H4 (cell line): ENCODE results near the gene PPIA. TPM values are rescaled to one million over a fixed set of nuclear protein-coding genes. Genes with fewer than 3 reads are reported as not detected.

ENCODE experiments used
- DNase-seq: peaks from one replicate; pipeline ENCODE4 v3.0.0-alpha.2; 2015; ENCODE audit warnings: low spot score
- total RNA-seq: library from RNA; depleted of rRNA; stranded (reverse); fragments of >200 nt; shearing (Covaris generic); gene quantifications from 2 replicates; pipeline ENCODE4 v1.2.3, GENCODE V29; 2014; rRNA removed

Gene PPIA
- total RNA-seq: 13,857 and 15,820 TPM in 2 replicates

DNA sequence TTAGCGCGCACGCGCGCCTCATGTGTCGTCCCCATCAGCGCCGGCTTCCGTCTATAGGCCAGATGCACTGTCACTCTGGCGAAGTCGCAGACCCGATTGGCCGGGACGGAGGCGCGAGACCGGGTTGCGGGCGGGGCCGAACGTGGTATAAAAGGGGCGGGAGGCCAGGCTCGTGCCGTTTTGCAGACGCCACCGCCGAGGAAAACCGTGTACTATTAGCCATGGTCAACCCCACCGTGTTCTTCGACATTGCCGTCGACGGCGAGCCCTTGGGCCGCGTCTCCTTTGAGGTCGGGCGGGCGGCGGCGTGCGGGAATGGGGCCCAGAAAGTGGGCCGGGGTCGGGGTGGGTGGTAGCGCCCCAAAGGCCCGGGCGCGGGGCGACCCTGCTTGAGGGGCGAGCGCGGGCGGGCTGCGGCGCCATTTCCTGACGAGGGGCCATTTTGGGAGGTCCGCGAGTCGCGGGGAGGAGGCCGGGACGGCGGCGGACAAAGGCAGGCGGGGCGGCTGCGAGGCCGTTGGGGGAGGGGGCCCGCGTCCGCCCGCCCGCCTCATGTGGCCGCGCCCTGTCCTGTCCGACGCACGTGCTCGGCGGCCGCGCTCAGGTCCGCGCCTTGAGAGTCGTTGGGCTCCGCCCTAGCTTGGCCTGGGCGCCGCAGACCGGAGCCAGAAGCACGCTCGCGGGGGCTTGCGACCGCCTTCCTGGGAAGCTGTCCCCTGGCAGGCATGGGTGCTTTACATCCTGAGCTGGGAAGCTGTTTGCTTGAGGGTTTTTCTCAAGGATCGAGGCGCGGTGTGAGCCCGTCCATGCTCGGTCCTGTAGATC is at the start of gene PPIA:
TSS of gene PPIA (plus strand) at position 178 of the 825 bp plus-strand sequence. CDS start at position 222, 44 bp downstream.
- DNase-seq: peak; percentile 100

DNA sequence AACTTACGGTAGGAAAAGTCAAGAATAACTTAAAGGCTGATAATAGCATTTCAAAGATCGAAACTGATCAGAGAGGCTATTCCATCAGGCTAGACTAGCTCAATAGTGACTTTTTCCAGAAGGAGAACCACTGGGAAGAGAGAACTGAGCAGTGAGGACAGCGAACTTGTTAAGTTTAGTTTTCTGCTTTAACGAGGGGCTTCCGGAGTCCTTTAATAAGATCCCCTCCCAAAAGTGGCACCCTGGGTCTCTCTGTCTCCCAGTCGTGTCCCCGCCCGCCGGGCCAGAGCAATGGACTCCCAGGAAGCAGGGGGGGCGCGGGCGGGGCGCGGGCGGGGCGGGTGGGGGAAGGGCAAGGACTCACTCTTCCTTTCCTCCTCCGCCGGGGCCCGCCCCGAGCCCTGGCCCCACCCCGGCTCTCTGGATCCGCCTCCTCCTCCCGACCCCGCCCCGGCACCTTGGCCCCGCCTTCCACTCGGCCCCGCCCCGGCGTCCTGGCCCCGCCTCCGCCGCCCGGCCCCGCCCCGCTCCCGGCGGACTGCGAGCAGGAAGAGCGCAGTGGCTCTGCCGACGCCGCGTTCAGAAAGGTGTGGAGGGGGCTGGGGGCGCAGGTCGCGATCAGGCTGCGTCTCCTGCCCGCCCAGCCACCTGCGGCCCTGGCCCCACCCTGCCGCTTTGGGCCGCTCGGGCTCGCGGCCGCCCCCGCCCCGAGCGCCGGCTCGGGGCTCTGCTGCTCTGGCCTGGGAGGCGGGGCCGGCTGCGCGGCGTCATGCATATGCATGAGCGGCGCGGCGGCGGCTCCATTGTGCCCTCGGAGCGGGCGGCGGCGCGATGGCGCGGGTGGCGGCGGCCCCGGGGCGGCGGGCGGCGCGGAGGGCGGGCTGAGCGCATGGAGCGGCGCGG is 48.2 kb upstream of the PPIA start, which contains the start of gene ZMIZ2:
TSS of gene ZMIZ2 (plus strand) at position 803 of the 903 bp plus-strand sequence. CDS start 7,403 bp downstream, outside the sequence.
- peak; percentile 89 for DNase-seq

DNA sequence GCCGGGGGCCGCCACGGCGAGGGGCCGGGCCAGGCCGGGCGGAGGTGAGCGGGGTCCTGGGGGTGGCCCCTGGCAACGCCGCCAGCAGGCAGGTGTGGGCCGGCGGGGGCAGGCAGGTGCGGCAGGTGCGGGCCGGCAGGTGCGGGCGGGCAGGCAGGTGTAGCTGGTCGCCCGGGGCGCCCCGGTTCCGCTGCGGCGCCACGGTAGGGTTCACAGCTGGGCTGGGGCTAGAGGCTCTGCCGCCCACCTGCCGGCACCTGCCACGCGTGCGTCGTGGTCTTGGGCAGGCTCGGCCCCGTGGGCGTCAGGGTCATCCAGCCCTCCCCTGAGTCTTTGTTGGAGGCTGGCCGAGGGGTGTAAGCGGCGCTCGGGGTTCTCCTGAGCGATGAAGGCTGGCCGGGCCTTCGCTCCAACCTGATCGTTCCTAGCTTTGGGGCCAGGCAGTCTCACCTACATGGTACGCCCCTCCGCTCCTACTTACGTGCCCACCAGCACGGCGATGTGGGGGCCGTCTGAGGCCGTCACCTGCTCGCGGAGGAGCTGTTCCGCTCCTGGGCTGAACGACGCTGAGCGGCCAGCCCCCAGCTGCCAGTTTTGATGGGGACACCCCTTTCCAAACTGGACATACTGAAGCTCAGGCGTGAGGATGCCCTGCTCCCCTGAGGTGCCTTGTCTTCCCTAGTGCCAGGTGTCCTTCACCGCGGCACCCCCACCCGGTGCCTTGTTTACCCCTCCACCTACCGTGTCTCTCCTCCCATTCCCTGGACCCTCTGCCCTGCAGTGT is 47.3 kb upstream of the PPIA start:
- no peak for DNase-seq

DNA sequence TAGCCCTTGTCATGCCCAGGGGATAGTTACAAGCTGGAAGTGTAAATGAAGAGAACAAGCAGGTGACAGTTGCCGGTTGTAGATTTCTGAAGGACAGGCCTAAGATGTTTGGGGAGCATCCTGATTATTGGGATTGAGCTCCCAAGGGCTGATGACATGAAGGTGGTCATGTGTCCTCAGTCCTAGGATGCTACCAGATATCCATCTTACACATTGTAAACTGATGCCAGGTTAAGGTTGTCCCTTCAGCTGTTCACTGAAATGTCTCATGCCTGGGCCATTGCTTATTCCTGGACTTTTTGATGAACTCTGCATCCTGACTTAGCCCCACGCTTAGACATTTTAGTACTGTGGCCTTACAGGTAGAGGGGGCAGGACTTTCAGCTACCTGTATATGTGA is 46.5 kb upstream of the PPIA start:
- DNase-seq: no peak

- no peak for DNase-seq
Measured at GRCh38 chr7:44750424-44750823, 46.1 kb upstream of the PPIA start.

GRCh38 chr7:44750921-44751571 is 45.4 kb upstream of the PPIA start:
- DNase-seq: no peak

- DNase-seq: no peak
Measured at GRCh38 chr7:44752822-44753221, 43.7 kb upstream of the PPIA start.

- no peak for DNase-seq
Measured at GRCh38 chr7:44754802-44755697, 41.4 kb upstream of the PPIA start.

DNA sequence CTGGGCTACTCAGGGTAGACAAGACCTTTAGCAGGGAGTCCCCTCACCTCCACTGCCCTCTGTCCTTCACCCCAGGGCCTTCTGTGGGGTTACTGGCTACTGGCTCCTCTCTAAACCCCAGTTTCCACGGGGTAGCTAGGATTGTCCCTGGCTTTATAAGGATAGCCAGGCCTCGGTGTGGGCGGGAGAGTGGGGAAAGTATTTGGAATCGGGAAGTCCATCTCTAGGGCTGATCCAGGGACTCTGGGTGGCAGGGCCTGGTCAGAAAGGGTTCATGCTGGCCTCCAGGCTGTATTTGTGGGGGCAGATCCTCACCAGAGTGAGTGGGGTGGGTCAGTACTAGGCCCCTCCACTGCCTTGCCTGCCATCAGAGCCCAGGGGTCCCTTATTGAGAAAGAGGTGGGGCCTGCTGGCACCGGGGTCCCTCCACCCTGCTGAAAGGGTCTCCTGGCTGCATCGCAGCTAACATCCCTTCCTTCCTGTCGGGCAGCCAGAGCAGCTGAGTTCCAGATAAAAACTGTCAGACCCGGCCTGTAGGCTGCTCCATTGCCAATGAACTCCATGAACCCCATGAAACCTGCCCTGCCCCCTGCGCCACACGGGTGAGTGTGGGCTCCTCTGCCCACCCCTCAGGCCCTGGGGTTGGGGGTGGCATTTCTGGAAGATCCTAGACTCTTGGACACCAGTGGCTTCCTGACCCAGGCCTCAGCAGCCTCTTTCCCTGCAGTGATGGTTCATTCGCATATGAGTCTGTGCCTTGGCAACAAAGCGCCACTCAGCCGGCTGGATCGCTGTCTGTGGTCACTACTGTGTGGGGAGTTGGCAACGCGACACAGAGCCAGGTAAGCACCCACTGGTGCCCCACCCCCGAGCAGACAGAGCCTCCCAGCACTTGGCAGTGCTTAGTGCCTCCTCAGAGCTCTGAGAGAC is 40.5 kb upstream of the PPIA start:
- no peak for DNase-seq

GRCh38 chr7:44756904-44757303 is 39.6 kb upstream of the PPIA start:
- no peak for DNase-seq

- no peak for DNase-seq
Measured at GRCh38 chr7:44757311-44757710, 39.2 kb upstream of the PPIA start.

DNA sequence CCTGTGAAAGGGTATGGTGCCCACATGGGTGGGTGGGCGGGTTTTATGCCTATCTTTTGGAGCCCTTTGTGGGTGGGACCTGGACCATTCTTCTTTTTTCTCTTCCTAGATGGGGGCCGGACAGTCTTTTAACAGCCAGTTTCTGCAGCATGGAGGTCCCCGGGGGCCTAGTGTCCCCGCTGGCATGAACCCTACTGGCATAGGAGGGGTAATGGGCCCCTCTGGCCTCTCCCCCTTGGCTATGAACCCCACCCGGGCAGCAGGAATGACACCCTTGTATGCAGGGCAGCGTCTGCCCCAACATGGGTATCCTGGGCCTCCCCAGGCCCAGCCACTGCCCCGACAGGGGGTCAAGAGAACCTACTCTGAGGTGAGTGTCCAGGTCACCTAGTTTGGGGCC is 38.7 kb upstream of the PPIA start:
- no peak for DNase-seq

- no peak for DNase-seq
Measured at GRCh38 chr7:44759246-44759645, 37.2 kb upstream of the PPIA start.

GRCh38 chr7:44760034-44760580 is 36.4 kb upstream of the PPIA start:
- DNase-seq: no peak

DNA sequence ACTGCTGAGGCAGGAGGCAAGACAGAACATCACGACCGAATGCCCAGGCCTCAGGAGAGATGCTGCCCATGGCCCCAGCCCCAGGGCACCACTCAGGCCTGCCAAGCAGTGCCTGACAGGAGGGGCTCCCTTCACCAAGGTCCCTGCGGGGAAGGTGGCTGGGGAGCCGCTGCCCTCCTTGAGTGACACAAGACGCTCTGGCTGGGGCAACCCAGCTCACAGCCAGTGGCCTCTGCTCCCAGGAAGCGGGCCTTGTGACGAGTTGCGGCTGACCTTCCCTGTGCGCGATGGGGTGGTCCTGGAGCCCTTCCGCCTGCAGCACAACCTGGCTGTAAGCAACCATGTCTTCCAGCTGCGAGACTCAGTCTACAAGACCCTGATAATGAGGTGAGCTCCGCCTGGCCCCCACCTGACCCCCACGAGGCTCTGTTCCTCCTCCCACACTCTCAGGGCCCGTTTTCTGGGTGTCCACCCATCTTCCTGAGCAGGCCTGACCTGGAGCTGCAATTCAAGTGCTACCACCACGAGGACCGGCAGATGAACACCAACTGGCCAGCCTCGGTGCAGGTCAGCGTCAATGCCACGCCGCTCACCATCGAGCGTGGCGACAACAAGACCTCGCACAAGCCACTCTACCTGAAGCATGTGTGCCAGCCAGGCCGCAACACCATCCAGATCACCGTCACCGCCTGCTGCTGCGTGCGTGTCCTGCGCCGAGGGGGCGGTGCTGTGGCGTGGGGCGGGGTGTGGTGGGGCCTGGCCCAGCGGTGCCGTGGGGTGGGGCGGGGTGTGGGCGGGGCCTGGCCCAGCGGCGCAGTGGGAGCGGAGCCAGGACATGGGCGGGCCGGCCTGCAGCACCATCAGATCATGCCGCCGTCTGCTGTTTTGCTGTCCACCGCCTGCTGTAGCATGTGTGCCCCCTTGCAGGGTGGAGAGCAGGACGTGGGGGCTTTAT is 35.0 kb upstream of the PPIA start:
- no peak for DNase-seq

GRCh38 chr7:44762300-44762699 is 34.2 kb upstream of the PPIA start:
- DNase-seq: no peak

GRCh38 chr7:44762726-44763522 is 33.6 kb upstream of the PPIA start:
- no peak for DNase-seq
